ENCODE data around the gene WNT8B.

Gene WNT8B

GRCh38 chr10:100490531-100490930, 27.7 kb downstream of the WNT8B start:
- Histone ChIP-seq H3K4me3 (ENCODE audit: low read depth, low read length) (no peak overlapping the region), H3K36me3 (replicated peaks) (peaks cover 3% of the 10 kb centered on the region), H3K27ac (no peak overlapping the region), H3K27me3 (replicated peaks) (no peaks in the 10 kb centered on the region)
- in situ Hi-C loops (cut with HindIII; ENCODE audit: low pct_ligation_motif_present, low sequenced_read_pairs): no loop called here
- no peak for DNase-seq
- TF ChIP-seq CTCF (IDR thresholded peaks at IDR 0.05; ENCODE audit: low read depth, low read length, missing control alignments): no peak

GRCh38 chr10:100496567-100496966, 33.8 kb downstream of the WNT8B start:
- no peaks in the 10 kb centered on the region for H3K36me3 ChIP-seq (replicated peaks)
- no peak overlapping the region for H3K4me3 ChIP-seq (ENCODE audit: low read depth, low read length)
- no peak overlapping the region for H3K27ac ChIP-seq
- DNase-seq: no peak
- H3K27me3 ChIP-seq (replicated peaks): no peaks in the 10 kb centered on the region
- in situ Hi-C loops (cut with HindIII; ENCODE audit: low pct_ligation_motif_present, low sequenced_read_pairs): no loop called here
- no peak for TF ChIP-seq CTCF (IDR thresholded peaks at IDR 0.05; ENCODE audit: low read depth, low read length, missing control alignments)

- in situ Hi-C loops (cut with HindIII; ENCODE audit: low pct_ligation_motif_present, low sequenced_read_pairs): no loop called here
- DNase-seq: no peak
- no peak overlapping the region for H3K27ac ChIP-seq
- no peak for TF ChIP-seq CTCF (IDR thresholded peaks at IDR 0.05; ENCODE audit: low read depth, low read length, missing control alignments)
- no peak overlapping the region for H3K4me3 ChIP-seq (ENCODE audit: low read depth, low read length)
- no peaks in the 10 kb centered on the region for H3K36me3 ChIP-seq (replicated peaks)
- H3K27me3 ChIP-seq (replicated peaks): no peaks in the 10 kb centered on the region
Observed at GRCh38 chr10:100498059-100498458, 35.2 kb downstream of the WNT8B start.

DNA sequence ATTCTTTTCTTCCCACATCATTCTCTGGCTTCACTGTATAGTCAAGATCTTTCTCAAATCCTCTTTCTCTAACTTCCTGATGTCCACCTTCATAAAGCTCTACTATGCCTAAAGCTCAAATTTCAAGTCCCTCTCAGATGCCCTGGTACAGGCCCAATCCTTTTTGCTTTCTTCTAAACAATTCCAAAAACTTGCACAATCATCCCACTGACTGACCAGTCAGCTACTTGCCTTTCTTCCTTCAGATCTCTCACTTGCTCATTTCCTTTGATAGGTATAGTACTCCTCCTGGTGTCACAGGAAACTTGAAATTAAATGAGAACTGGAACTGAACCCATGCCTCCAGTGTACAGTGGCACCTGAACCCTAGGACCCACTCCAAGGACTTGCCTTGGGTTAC, 38.6 kb downstream of the WNT8B start:
- TF ChIP-seq CTCF (IDR thresholded peaks at IDR 0.05; ENCODE audit: low read depth, low read length, missing control alignments): no peak
- in situ Hi-C loops (cut with HindIII; ENCODE audit: low pct_ligation_motif_present, low sequenced_read_pairs): loop anchor here (25.0 kb wide), 1 partner anchor 164 kb away; the partner anchor contains the start of genes PKD2L1 and SCD
- H3K4me3 ChIP-seq (ENCODE audit: low read depth, low read length): no peak overlapping the region
- no peaks in the 10 kb centered on the region for H3K36me3 ChIP-seq (replicated peaks)
- no peak overlapping the region for H3K27ac ChIP-seq
- H3K27me3 ChIP-seq (replicated peaks): no peaks in the 10 kb centered on the region
- no peak for DNase-seq

- TF ChIP-seq CTCF (IDR thresholded peaks at IDR 0.05; ENCODE audit: low read depth, low read length, missing control alignments): no peak
- no peaks in the 10 kb centered on the region for H3K36me3 ChIP-seq (replicated peaks)
Observed at GRCh38 chr10:100502926-100503494, 40.2 kb downstream of the WNT8B start.

GRCh38 chr10:100504096-100504495, 41.3 kb downstream of the WNT8B start:
- Histone ChIP-seq H3K4me3 (ENCODE audit: low read depth, low read length) (no peak overlapping the region), H3K27me3 (replicated peaks) (no peaks in the 10 kb centered on the region), H3K36me3 (replicated peaks) (no peaks in the 10 kb centered on the region), H3K27ac (no peak overlapping the region)
- DNase-seq: no peak
- TF ChIP-seq CTCF (IDR thresholded peaks at IDR 0.05; ENCODE audit: low read depth, low read length, missing control alignments): no peak
- in situ Hi-C loops (cut with HindIII; ENCODE audit: low pct_ligation_motif_present, low sequenced_read_pairs): loop anchor here (25.0 kb wide), 1 partner anchor 167 kb away; the partner anchor contains the start of genes PKD2L1 and SCD

More at GRCh38 chr10:100502926-100503494, 40.2 kb downstream of the WNT8B start:
- DNase-seq: no peak
- in situ Hi-C loops (cut with HindIII; ENCODE audit: low pct_ligation_motif_present, low sequenced_read_pairs): loop anchor here (25.0 kb wide), 1 partner anchor 166 kb away; the partner anchor contains the start of genes PKD2L1 and SCD
- Histone ChIP-seq H3K27ac (no peak overlapping the region), H3K4me3 (ENCODE audit: low read depth, low read length) (no peak overlapping the region), H3K27me3 (replicated peaks) (no peaks in the 10 kb centered on the region)

Data from brain microvascular endothelial cell (primary cell).